ENCODE measurements around the gene PEX11G. TPM values are rescaled to one million over a fixed set of nuclear protein-coding genes. Genes with fewer than 3 reads are reported as not detected.

PEX11G gene
- total and polyA plus RNA-seq, 2 of the 8 experiments (the other 6 are each of a cell fraction or from before 2014, with no cell fraction given): 2.1 to 4.3 TPM

DNA sequence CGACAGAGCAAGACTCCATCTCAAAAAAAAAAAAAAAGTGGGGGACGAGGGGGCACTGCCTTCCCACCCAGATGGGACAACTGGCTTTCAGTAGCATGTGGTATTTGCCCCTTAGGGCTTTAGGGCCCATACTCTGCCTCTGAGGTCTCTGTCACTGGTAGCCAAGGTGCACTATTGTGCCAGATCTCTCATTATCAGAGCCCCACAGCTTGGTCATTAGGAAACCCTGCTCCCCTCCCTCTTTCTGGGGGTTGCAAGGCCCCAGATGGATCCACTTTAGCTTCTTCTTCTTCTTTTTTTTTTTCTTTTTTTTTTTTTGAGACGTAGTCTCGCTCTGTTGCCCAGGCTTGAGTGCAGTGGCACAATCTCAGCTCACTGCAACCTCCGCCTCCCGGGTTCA, 15.8 kb upstream of the PEX11G start:
- H3K4ac ChIP-seq (replicated peaks; ENCODE audit: insufficient read length, low read depth, low read length): no peak overlapping the region
- H2AFZ ChIP-seq (ENCODE audit: low read length): no peak overlapping the region
- no peaks in the 10 kb centered on the region for H4K20me1 ChIP-seq (replicated peaks in 1 of 2; ENCODE audit: control insufficient read depth in 1 of 2, insufficient read depth in 2 of 2, low read length in 2 of 2)
- H3K56ac ChIP-seq (replicated peaks; ENCODE audit: insufficient read length, low read depth, low read length): no peak overlapping the region
- peaks cover 0 to 5% of the 10 kb centered on the region in 2 experiments; a peak in 1 of 4 replicates for H3K9me3 ChIP-seq (ENCODE audit: insufficient read depth in 2 of 2, low read depth in 1 of 2, low read length in 1 of 2)
- H2AK5ac ChIP-seq (ENCODE audit: low read depth, low read length): no peak overlapping the region
- no peak overlapping the region for H2BK20ac ChIP-seq (ENCODE audit: low read length)
- CTCF ChIA-PET (ENCODE audit: partially characterized antibody): interaction anchor here (1.2 kb wide), 2 partner anchors 11 to 75 kb away, joined by 3 to 4 read pairs; partner anchors contain the start of gene ZNF358
- H4K8ac ChIP-seq (ENCODE audit: extremely low read depth, insufficient read depth, low read length): no peak overlapping the region
- no peaks in the 10 kb centered on the region for H3K36me3 ChIP-seq (ENCODE audit: control insufficient read depth in 2 of 4, insufficient read depth in 4 of 4, low read length in 3 of 4)
- FAIRE-seq: no peak
- DNase-seq (ENCODE audit: low read depth in 1 of 2, low spot score in 2 of 2): no peak
- H3K79me2 ChIP-seq (ENCODE audit: control insufficient read depth in 1 of 2, insufficient read depth in 2 of 2, low read length in 2 of 2): no peaks in the 10 kb centered on the region
- H4K5ac ChIP-seq (ENCODE audit: insufficient read length, low read depth, low read length): no peak overlapping the region
- H3K9ac ChIP-seq (replicated peaks in 1 of 4; ENCODE audit: extremely low read depth in 1 of 4, low read depth in 3 of 4, low read length in 3 of 4): no peak overlapping the region
- no peak overlapping the region for H3K14ac ChIP-seq (ENCODE audit: insufficient read length)
- H2BK120ac ChIP-seq (replicated peaks; ENCODE audit: low read depth, low read length): no peak overlapping the region
- H3K27ac ChIP-seq (ENCODE audit: low read depth, low read length): no peak overlapping the region
- peaks cover 0 to 18% (median 14%) of the 10 kb centered on the region in 4 experiments; a peak in 5 of 7 replicates for H3K4me1 ChIP-seq (replicated peaks in 1 of 4; ENCODE audit: control insufficient read depth in 3 of 4, insufficient read depth in 4 of 4, low read length in 3 of 4)
- no peak for TF ChIP-seq CTBP2 (IDR thresholded peaks at IDR 0.05; ENCODE audit: borderline replicate concordance, insufficient read depth, insufficient read length, low read length)
- no peak for TF ChIP-seq SP4 (IDR thresholded peaks at IDR 0.05; ENCODE audit: low read length)
- TF ChIP-seq YY1 (IDR thresholded peaks at IDR 0.05; ENCODE audit: low read depth, low read length): no peak
- no peak for TF ChIP-seq EZH2 (IDR thresholded peaks at IDR 0.05; ENCODE audit: low read depth, low read length, severe bottlenecking)
- TF ChIP-seq TEAD4 (IDR thresholded peaks at IDR 0.05; ENCODE audit: low read depth, low read length): no peak
- TF ChIP-seq SIX5 (IDR thresholded peaks at IDR 0.05; ENCODE audit: low read depth, low read length): no peak
- no peak for TF ChIP-seq EP300 (IDR thresholded peaks at IDR 0.05; ENCODE audit: borderline replicate concordance in 1 of 2, low read depth in 2 of 2, low read length in 2 of 2)
- WGBS, 2 experiments (ENCODE audit: extremely low coverage in 1 of 2, insufficient coverage in 1 of 2, insufficient read length in 1 of 2, insufficient replicate concordance in 2 of 2, low coverage in 1 of 2, low lambda C conversion rate in 2 of 2, missing lambda C conversion rate in 1 of 2): 85% methylated on average over 4 of the region's 6 CpGs; no CpG with 5 or more reads in 1 of the 2 experiments
- no peak overlapping the region for H4K91ac ChIP-seq (replicated peaks; ENCODE audit: insufficient read length, low read length)
- no peak overlapping the region for H2BK5ac ChIP-seq (ENCODE audit: low read depth, low read length)
- H3K27me3 ChIP-seq (replicated peaks in 1 of 4; ENCODE audit: control insufficient read depth in 3 of 4, extremely low read depth in 1 of 4, insufficient read depth in 3 of 4, low read length in 3 of 4): peaks cover 1 to 29% (median 23%) of the 10 kb centered on the region in 4 experiments
- H2BK12ac ChIP-seq (ENCODE audit: low read depth, low read length): no peak overlapping the region
- H2BK15ac ChIP-seq (ENCODE audit: low read length): no peak overlapping the region
- peak overlapping the region in 1 of 2 experiments; percentile 77; a peak in 1 of 4 replicates for H3K4me2 ChIP-seq (ENCODE audit: insufficient read depth in 1 of 2, low read depth in 2 of 2, low read length in 2 of 2)
- H3K23ac ChIP-seq (ENCODE audit: insufficient read length): no peak overlapping the region
- no peaks in the 10 kb centered on the region for H3K79me1 ChIP-seq (ENCODE audit: low read depth, low read length)
- no peak overlapping the region for H3K18ac ChIP-seq (ENCODE audit: extremely low read depth, low read length)
- POLR2A ChIA-PET (ENCODE audit: partially characterized antibody): interaction anchor here (2.4 kb wide), 1 partner anchor 30 kb away, joined by 4 read pairs; no protein-coding TSS in a partner anchor
- H3K4me3 ChIP-seq (ENCODE audit: extremely low read depth in 1 of 4, insufficient read depth in 2 of 4, low read depth in 3 of 4, low read length in 4 of 4): no peak overlapping the region
- peaks cover 14% of the 10 kb centered on the region; the same call in 1 of the 2 replicates for H3K23me2 ChIP-seq (ENCODE audit: low read depth, low read length)
